Measurements from ENCODE around the gene CHRND. TPM values are rescaled to one million over a fixed set of nuclear protein-coding genes. Genes with fewer than 3 reads are reported as not detected.

CHRND gene
- total and polyA plus RNA-seq, 2 of the 8 experiments (the other 6 are each of a cell fraction or from before 2014, with no cell fraction given): 0.24 TPM; not detected in 1

DNA sequence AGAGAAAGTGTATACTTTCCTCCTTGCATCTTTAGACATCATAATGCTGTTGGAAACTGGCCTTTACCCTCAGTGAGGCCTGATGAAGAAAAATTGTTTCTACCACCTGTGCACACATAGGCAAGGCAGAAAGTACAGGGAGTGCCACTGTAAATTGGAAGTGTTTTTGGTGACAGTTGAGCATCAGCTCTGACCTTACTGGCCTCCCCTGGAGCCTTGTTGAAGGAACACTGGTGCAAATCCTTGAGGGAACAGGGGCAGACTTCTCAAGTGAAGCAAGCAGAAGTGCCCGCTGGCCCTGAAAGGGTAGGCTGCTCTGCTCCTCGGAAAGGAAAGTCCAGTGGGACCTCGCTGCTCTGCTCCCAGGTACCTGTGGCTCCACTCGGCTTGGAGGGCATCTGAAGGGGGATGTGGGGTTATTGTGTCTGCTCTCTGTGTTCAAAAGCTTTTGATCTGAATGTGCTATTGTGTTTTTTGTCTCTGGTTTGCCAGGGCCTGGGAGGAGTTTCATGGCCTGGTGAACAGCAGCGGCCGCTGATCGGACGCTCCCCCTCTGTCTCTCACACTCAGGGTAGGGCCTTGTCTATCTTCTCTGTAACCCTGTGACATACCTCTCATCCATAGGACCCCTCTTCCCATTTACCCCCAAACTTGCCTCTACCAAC lies 47.9 kb downstream of the CHRND start (continued):
- no peak for TF ChIP-seq SIN3A (conservative IDR thresholded peaks at IDR 0.05 in 1 of 2, IDR thresholded peaks at IDR 0.05 in 1 of 2; ENCODE audit: low read depth in 1 of 2, low read length in 2 of 2)
- TF ChIP-seq HDAC6 (IDR thresholded peaks at IDR 0.05; ENCODE audit: low read depth, low read length): no peak
- no peak for TF ChIP-seq SAP30 (IDR thresholded peaks at IDR 0.05; ENCODE audit: insufficient read depth, insufficient replicate concordance, low read length)
- TF ChIP-seq CBX8 (IDR thresholded peaks at IDR 0.05; ENCODE audit: borderline replicate concordance, low read depth, low read length): no peak
- TF ChIP-seq RBBP5 (IDR thresholded peaks at IDR 0.05; ENCODE audit: borderline replicate concordance, low read depth, low read length): no peak
